ENCODE results near the gene EP400. TPM values are rescaled to one million over a fixed set of nuclear protein-coding genes. Genes with fewer than 3 reads are reported as not detected.

The EP400 gene
- total and polyA plus RNA-seq, 9 of the 15 experiments (the other 6 are each of a cell fraction or from before 2014, with no cell fraction given), result 4.5 to 58.0 (median 7.0) TPM

- TF ChIP-seq ETV6 (IDR thresholded peaks at IDR 0.05; ENCODE audit: borderline replicate concordance in 1 of 2, low read depth in 2 of 2, low read length in 1 of 2) (no peak), ETV6 (CRISPR knock-in tag; IDR thresholded peaks at IDR 0.05; ENCODE audit: borderline replicate concordance) (no peak)
These were observed 54.1 kb downstream of the EP400 start (continued) for GRCh38 chr12:132003846-132004245.

GRCh38 chr12:132004946-132005345 lies 55.2 kb downstream of the EP400 start:
- Histone ChIP-seq H3K9ac (ENCODE audit: insufficient read depth in 1 of 2, low read depth in 2 of 2, low read length in 2 of 2) (no peak overlapping the region), H3K36me3 (ENCODE audit: control insufficient read depth, insufficient read depth, low read length) (peaks cover 67% of the 10 kb centered on the region), H3K27me3 (ENCODE audit: control insufficient read depth in 2 of 2, insufficient read depth in 2 of 2, low read length in 2 of 2) (no peaks in the 10 kb centered on the region), H3K4me3 (no peak overlapping the region), H3K9me3 (replicated peaks; ENCODE audit: control insufficient read depth, insufficient read depth, low read depth, low read length) (no peaks in the 10 kb centered on the region), H3K27ac (ENCODE audit: extremely low read depth, low read depth, low read length) (no peak overlapping the region), H4K20me1 (replicated peaks; ENCODE audit: control insufficient read depth, insufficient read depth, low read length) (no peaks in the 10 kb centered on the region), H3K4me2 (ENCODE audit: insufficient read depth, low read length) (no peak overlapping the region), H3K79me2 (ENCODE audit: control insufficient read depth, insufficient read depth, low read length) (peaks cover 8% of the 10 kb centered on the region; the same call in 1 of the 3 replicates), H3K4me1 (replicated peaks in 1 of 2; ENCODE audit: control insufficient read depth in 2 of 2, insufficient read depth in 2 of 2, low read length in 2 of 2) (peaks cover 2 to 4% of the 10 kb centered on the region in 2 experiments; a peak in 2 of 5 replicates), H2AFZ (ENCODE audit: low read depth, low read length) (no peak overlapping the region), H3K9me1 (ENCODE audit: control insufficient read depth, insufficient read depth, low read length) (no peaks in the 10 kb centered on the region)
- CTCF ChIA-PET (ENCODE audit: low intra/inter-chr PET ratio), result no interaction called here
- no peak for DNase-seq (ENCODE audit: extremely low read depth in 1 of 4, low spot score in 3 of 4)
- FAIRE-seq, result no peak
- no TSS peak for BruUV-seq (replicated peaks)
- intact Hi-C loops (cut with micrococcal nuclease), result loop anchor here (5.0 kb wide), 2 partner anchors 153 to 168 kb away; no protein-coding TSS in a partner anchor
- no peak for TF ChIP-seq EGR1 (conservative IDR thresholded peaks at IDR 0.05)
- 95% methylated on average over 10 of the region's 10 CpGs for WGBS (ENCODE audit: insufficient coverage, low coverage, missing lambda C conversion rate)
- ATAC-seq, result no peak
- in situ Hi-C loops (cut with MboI), result no loop called here
- POLR2A ChIA-PET, result interaction anchor here (0.6 kb wide), 2 partner anchors 16 to 447 kb away, joined by 3 to 4 read pairs; no protein-coding TSS in a partner anchor

- CTCF ChIA-PET (ENCODE audit: low intra/inter-chr PET ratio), result no interaction called here
- TF ChIP-seq ZNF778 (CRISPR knock-in tag; IDR thresholded peaks at IDR 0.05) (no peak), ZNF407 (IDR thresholded peaks at IDR 0.05; ENCODE audit: low read depth) (no peak)
These were observed 56.4 kb downstream of the EP400 start for GRCh38 chr12:132006056-132006680.

More at GRCh38 chr12:132006056-132006680, 56.4 kb downstream of the EP400 start:
- Histone ChIP-seq H3K4me2 (ENCODE audit: insufficient read depth, low read length) (no peak overlapping the region), H3K9ac (ENCODE audit: insufficient read depth in 1 of 2, low read depth in 2 of 2, low read length in 2 of 2) (no peak overlapping the region), H3K9me1 (ENCODE audit: control insufficient read depth, insufficient read depth, low read length) (no peaks in the 10 kb centered on the region), H2AFZ (ENCODE audit: low read depth, low read length) (no peak overlapping the region), H3K27me3 (ENCODE audit: control insufficient read depth in 2 of 2, insufficient read depth in 2 of 2, low read length in 2 of 2) (no peaks in the 10 kb centered on the region), H3K4me3 (no peak overlapping the region), H3K27ac (ENCODE audit: extremely low read depth, low read depth, low read length) (no peak overlapping the region), H3K36me3 (ENCODE audit: control insufficient read depth, insufficient read depth, low read length) (peaks cover 75% of the 10 kb centered on the region), H3K9me3 (replicated peaks; ENCODE audit: control insufficient read depth, insufficient read depth, low read depth, low read length) (no peaks in the 10 kb centered on the region), H4K20me1 (replicated peaks; ENCODE audit: control insufficient read depth, insufficient read depth, low read length) (no peaks in the 10 kb centered on the region), H3K4me1 (replicated peaks in 1 of 2; ENCODE audit: control insufficient read depth in 2 of 2, insufficient read depth in 2 of 2, low read length in 2 of 2) (no peaks in the 10 kb centered on the region; a peak in 1 of 5 replicates), H3K79me2 (ENCODE audit: control insufficient read depth, insufficient read depth, low read length) (peaks cover 8% of the 10 kb centered on the region; the same call in 1 of the 3 replicates)
- DNase-seq (ENCODE audit: extremely low read depth in 1 of 4, low spot score in 3 of 4) (no peak), ATAC-seq (no peak), FAIRE-seq (no peak)
- WGBS (ENCODE audit: insufficient coverage, low coverage, missing lambda C conversion rate), result 91% methylated on average over 18 of the region's 19 CpGs
- in situ Hi-C loops (cut with MboI) (no loop called here), intact Hi-C loops (cut with micrococcal nuclease) (no loop called here)
- POLR2A ChIA-PET, result no interaction called here
- BruUV-seq (replicated peaks), result no TSS peak
